HG03025 (cell line): ENCODE results near the gene PCDHGA5.
"Not testable (repeated sequence)": the region's sequence is repeated elsewhere in the genome, so short reads cannot be mapped to it uniquely, and the experiment has no call there.

Source experiments
- ATAC-seq: cut with Tn5 transposase; IDR thresholded peaks from one replicate; pipeline ENCODE4 v1.9.1; 2021; ENCODE audit warnings: mild to moderate bottlenecking, moderate library complexity; ENCODE audit not compliant: unreplicated experiment, low FRiP score

The PCDHGA5 gene

DNA sequence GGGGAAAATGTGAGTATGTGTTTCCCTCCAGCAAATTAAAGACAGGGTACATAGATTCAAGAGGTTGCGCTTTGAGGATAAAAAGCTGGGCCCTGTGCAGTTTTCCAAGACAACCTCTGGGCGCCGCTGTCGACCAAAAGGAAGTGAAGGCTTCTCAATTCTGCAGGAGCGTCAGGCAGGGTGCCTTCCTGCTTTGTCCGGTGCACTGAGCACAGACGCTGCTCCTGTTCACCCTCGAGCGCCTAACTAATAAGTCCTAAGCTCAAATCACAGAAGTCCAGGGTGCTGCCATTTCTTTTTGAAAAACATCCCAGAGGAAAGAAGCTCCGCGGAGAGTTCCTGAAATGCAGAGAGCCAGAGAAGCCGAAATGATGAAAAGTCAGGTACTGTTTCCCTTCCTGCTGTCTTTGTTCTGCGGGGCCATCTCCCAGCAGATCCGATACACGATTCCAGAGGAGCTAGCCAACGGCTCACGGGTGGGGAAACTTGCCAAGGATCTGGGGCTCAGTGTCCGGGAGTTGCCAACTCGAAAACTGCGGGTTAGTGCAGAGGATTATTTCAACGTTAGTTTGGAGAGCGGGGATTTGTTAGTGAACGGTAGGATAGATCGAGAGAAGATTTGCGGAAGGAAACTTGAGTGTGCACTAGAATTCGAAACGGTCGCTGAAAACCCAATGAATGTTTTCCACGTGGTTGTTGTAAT lies 13.9 kb upstream of the PCDHGA5 start, which contains the start of gene PCDHGB1:
Gene PCDHGB1, plus strand, starts transcription at position 183 of the 703 bp plus-strand sequence. Its CDS starts 162 bp downstream, at position 345.
- ATAC-seq = no peak

DNA sequence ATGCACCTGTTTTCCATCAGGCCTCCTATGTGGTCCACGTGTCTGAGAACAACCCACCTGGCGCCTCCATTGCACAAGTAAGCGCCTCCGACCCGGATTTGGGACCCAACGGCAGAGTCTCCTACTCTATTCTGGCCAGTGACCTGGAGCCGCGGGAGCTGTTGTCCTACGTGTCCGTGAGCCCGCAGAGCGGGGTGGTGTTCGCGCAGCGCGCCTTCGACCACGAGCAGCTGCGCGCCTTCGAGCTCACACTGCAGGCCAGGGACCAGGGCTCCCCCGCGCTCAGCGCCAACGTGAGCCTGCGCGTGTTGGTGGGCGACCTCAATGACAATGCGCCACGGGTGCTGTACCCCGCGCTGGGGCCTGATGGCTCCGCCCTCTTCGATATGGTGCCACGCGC lies 12.4 kb upstream of the PCDHGA5 start:
- no peak for ATAC-seq

DNA sequence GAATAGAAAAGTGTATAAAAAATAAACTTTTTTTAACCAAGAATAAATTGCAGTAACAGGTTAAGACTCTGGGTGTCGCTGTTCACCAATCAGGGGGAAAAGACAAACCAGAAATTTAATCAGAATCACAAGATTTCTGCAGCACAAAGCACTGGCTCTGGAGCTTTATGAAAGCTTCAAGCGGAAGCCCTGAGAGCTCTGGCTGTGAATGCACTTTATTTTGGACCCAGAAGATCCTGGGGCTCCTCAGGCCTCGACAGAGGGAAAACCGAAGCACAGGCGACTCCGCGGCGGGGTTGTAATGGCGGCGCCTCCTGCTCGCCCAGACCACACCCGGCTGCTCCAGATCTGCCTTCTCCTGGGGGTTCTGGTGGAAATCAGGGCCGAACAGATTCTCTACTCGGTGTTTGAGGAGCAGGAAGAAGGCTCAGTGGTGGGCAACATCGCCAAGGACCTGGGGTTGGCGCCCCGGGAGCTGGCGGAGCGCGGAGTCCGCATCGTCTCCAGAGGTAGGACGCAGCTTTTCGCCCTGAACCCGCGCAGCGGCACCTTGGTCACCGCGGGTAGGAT lies 9.0 kb upstream of the PCDHGA5 start, which contains the start of gene PCDHGA4:
Gene PCDHGA4, plus strand, starts transcription at position 122 of the 570 bp plus-strand sequence. Its CDS starts 87 bp downstream, at position 209.
- no peak for ATAC-seq

DNA sequence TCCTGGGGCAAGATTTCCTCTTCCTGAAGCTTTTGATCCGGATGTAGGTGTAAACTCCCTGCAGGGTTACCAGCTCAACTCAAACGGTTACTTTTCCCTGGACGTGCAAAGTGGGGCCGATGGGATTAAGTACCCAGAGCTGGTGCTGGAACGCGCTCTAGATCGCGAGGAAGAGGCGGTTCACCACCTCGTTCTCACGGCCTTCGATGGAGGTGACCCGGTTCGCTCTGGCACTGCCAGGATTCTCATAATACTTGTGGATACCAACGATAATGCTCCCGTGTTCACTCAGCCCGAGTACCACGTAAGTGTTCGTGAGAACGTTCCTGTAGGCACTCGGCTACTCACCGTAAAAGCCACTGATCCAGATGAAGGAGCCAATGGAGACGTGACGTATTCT lies 8.3 kb upstream of the PCDHGA5 start:
- no peak for ATAC-seq

DNA sequence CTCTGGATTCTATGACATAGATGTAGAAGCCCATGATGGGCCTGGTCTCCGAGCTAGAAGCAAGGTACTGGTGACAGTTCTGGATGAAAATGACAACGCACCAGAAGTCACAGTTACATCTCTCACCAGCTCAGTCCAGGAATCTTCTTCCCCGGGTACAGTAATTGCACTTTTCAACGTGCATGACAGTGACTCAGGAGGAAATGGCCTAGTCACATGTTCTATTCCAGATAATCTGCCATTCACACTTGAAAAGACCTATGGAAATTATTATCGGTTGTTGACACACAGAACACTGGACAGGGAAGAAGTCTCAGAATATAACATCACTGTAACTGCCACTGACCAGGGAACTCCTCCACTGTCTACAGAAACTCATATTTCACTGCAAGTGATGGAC lies 7.8 kb upstream of the PCDHGA5 start:
- no peak for ATAC-seq

DNA sequence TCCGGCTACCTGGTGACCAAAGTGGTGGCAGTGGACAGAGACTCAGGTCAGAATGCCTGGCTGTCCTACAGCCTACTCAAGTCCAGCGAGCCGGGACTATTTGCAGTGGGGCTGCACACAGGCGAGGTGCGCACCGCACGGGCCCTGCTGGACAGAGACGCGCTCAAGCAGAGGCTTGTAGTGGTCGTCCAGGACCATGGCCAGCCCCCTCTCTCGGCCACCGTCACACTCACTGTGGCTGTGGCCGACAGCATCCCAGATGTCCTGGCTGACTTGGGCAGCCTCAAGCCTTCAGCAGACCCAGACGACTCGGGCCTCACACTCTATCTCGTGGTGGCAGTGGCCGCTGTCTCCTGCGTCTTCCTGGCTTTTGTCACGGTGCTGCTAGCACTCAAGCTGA lies 7.0 kb upstream of the PCDHGA5 start:
- no peak for ATAC-seq

DNA sequence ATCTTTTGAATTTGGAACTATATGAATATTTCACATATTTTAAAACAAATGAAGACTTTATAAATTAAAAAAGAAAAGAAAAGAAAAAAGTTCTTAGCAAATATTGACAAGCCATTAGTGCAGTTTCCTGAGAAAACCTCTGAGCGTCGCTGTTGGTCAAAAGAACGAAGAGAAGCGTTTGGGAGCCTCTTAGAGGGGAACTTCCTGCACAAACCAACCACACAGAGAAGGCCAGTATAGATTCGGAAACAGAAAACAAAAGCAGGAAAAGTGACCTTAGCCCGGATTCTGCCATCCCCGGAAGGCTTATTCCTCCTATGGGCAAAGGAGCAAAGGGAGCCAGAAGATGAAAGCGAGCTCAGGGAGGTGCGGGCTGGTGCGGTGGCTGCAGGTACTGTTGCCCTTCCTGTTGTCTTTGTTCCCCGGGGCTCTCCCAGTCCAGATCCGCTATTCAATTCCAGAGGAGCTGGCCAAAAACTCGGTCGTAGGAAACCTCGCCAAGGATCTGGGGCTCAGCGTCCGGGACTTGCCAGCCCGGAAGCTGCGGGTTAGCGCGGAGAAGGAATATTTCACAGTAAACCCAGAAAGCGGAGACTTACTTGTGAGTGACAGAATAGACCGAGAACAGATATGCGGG lies 4.1 kb upstream of the PCDHGA5 start, which contains the start of gene PCDHGB2:
Gene PCDHGB2, plus strand, starts transcription at position 205 of the 637 bp plus-strand sequence. Its CDS starts 142 bp downstream, at position 347.
- no peak for ATAC-seq

DNA sequence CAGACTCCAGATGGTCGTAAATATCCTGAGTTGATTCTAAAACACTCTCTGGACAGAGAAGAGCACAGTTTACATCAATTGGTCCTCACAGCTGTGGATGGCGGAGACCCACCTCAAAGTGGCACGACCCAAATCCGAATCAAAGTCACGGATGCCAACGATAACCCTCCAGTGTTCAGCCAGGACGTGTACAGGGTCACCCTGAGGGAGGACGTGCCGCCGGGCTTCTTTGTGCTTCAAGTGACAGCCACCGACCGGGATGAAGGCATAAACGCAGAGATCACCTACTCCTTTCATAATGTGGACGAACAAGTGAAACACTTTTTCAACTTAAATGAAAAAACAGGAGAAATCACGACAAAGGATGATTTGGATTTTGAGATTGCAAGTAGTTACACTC lies 3.3 kb upstream of the PCDHGA5 start:
- no peak for ATAC-seq

DNA sequence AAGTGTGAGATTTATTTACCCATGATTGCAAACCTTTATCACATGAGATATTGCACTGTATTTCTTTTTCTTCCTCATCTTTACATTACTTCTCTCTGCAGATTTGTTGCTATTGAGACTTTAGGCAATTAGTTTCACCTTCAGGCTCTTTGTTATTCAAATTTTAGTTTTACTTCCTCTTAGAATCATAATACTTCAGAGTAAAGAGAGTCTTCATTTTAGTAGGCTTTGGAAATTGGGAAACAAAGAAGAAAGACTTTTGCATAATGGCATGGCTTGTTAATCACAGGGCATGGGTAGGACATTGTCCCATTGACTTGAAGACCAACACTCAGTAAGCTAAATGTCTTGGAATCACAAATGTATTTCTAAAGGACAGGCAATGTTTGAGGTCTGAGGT lies 1.2 kb upstream of the PCDHGA5 start:
- ATAC-seq = no peak

DNA sequence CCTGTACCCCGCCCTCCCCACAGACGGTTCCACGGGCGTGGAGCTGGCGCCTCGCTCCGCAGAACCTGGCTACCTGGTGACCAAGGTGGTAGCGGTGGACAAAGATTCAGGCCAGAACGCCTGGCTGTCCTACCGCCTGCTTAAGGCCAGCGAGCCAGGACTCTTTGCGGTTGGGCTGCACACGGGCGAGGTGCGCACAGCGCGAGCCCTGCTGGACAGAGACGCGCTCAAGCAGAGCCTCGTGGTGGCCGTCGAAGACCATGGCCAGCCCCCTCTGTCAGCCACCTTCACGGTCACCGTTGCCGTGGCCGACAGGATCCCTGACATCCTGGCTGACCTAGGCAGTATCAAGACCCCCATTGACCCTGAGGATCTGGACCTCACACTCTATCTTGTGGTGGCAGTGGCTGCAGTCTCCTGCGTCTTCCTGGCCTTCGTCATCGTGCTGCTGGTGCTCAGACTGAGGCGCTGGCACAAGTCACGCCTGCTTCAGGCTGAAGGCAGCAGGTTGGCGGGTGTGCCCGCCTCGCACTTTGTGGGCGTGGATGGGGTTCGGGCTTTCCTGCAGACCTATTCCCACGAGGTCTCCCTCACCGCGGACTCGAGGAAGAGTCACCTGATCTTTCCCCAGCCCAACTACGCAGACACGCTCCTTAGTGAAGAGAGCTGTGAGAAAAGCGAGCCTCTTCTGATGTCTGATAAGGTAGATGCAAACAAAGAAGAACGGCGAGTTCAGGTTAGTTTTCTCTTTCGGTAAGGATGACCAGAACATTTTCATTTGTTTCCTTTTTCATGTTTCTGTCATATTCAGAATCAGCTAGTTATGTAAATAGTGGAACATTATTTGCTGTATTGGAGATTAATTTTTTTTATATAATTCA lies 2.3 kb downstream of the PCDHGA5 start:
- ATAC-seq = no peak

DNA sequence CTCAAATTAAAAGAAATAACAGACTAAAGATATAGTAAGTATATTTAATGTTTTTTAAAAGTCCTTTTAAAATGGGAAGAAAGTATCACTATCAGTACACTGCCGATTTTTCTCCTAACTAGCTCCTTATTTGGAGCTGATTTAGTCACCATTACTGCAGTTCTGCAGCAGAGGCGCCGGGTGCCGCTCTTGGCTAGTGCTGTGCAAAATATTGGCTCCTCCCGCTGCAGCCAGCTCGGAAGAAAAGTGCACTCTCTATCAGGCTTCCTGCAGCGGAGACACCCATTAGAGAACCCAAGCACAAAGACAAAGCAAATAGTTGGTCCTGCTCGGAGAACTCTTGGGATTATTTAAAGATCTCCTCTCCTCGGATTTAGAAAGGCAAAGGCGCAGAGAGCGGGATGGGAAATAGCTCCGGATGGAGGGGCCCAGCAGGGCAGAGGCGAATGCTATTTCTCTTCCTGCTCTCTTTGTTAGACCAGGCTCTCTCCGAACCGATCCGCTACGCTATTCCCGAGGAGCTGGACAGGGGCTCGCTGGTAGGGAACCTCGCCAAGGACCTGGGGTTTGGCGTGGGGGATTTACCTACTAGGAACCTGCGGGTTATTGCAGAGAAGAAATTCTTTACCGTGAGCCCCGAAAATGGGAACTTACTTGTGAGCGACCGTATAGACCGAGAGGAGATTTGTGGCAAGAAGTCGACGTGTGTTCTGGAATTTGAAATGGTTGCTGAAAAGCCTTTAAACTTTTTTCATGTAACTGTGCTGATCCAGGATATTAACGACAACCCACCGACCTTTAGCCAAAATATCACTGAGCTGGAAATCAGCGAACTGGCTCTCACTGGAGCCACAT lies 6.3 kb downstream of the PCDHGA5 start, which contains the start of gene PCDHGB3:
Gene PCDHGB3, plus strand, starts transcription at position 249 of the 855 bp plus-strand sequence. Its CDS starts 153 bp downstream, at position 402.
- peak; percentile 99 for ATAC-seq

DNA sequence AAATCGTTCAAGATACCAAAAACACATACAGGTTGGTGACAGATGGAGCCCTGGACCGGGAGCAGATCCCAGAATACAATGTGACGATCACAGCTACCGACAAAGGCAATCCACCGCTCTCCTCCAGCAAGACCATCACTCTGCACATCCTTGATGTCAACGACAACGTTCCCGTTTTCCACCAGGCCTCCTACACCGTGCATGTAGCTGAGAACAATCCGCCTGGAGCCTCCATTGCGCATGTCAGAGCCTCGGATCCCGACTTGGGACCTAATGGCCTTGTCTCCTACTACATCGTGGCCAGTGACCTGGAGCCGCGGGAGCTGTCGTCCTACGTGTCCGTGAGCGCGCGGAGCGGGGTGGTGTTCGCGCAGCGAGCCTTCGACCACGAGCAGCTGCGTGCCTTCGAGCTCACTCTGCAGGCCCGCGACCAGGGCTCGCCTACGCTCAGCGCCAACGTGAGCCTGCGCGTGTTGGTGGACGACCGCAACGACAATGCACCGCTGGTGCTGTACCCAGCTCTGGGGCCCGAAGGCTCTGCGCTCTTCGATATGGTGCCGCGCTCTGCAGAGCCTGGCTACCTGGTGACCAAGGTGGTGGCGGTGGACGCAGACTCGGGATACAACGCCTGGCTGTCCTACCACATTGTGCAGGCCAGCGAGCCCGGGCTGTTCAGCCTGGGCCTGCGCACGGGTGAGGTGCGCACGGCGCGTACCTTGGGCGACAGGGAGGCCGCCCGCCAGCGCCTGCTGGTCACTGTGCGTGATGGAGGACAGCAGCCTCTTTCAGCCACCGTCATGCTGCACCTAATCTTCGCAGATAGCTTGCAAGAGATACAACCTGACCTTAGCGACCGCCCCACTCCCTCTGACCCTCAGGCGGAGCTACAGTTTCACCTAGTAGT lies 7.9 kb downstream of the PCDHGA5 start:
- no peak for ATAC-seq

DNA sequence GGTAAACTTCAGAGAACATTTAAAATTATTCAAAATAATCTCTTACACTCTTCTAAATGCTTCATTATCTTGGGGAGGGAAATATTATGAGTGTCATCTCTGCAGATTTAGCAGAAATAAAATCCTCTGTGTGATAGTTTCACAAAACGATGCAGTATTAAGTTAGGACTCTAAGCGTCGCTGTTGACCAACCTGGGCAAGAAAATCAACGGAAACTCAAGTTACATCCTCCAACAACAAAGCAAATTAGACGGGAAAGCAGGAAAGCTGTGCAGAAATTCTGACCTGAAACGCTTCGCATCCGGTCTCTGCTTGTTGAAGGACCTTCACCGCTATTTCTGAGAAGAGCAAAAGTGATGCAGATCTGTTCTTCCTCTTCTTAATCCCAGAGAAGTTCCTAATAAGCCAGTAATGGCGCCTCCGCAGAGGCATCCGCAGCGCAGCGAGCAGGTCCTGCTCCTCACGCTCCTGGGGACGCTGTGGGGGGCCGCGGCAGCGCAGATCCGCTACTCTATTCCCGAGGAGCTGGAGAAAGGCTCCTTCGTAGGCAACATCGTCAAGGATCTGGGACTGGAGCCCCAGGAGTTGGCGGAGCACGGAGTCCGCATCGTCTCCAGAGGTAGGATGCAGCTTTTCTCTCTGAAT lies 9.8 kb downstream of the PCDHGA5 start, which contains the start of gene PCDHGA6:
Gene PCDHGA6, plus strand, starts transcription at position 219 of the 645 bp plus-strand sequence. Its CDS starts 193 bp downstream, at position 412.
- ATAC-seq = no peak

DNA sequence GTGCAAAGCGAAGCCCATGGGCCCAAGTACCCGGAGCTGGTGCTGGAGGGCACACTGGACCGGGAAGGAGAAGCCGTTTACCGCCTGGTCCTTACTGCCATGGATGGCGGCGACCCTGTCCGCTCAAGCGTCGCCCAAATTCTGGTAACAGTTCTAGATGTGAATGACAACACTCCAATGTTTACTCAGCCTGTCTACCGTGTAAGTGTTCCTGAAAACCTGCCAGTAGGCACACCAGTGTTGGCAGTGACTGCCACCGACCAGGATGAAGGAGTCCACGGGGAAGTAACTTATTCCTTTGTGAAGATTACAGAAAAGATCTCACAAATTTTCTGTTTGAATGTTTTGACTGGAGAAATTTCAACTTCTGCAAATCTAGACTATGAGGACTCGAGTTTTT lies 10.7 kb downstream of the PCDHGA5 start:
- ATAC-seq = no peak

DNA sequence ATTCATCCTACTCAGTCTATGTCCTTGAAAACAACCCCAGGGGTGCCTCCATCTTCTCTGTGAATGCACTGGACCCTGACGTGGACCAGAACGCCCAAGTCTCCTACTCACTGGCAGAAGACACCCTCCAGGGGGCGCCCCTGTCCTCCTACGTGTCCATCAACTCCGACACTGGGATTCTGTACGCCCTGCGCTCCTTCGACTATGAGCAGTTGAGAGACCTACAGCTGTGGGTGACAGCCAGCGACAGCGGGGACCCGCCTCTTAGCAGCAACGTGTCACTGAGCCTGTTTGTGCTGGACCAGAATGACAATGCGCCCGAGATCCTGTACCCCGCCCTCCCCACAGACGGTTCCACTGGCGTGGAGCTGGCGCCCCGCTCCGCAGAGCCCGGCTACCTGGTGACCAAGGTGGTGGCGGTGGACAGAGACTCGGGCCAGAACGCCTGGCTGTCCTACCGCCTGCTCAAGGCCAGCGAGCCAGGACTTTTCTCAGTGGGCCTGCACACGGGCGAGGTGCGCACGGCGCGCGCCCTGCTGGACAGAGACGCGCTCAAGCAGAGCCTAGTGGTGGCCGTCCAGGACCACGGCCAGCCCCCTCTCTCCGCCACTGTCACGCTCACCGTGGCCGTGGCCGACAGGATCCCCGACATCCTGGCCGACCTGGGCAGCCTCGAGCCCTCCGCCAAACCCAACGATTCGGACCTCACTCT lies 11.6 kb downstream of the PCDHGA5 start:
- not testable (repeated sequence) for ATAC-seq

DNA sequence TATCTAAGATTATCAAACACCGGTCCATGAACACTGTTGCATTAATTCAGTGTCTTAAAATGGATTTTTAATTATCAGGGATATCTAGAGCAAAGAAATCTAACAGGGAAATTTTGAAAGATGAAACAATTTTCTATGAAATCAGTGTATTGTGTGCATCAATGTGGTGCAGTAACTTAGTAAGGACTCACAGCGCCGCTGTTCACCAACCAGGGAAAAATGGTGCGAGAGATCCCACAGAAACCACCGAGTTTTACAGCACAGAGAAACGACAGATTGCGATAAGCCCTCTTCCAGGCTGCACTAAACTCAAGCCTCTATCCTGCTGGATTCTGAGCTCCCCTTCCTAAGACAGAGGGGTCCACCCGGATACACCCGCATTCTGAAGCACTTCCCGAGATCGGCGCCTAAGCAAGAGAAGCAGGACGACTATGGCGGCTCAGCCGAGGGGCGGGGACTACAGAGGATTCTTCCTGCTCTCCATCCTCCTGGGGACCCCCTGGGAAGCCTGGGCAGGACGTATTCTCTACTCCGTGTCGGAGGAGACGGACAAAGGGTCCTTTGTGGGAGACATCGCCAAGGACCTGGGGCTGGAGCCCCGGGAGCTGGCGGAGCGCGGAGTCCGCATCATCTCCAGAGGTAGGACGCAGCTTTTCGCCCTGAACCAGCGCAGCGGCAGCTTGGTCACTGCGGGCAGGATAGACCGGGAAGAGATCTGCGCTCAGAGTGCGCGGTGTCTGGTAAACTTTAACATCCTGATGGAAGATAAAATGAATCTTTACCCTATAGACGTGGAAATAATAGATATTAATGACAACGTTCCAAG lies 18.7 kb downstream of the PCDHGA5 start, which contains the start of gene PCDHGA7:
Gene PCDHGA7, plus strand, starts transcription at position 274 of the 826 bp plus-strand sequence. Its CDS starts 158 bp downstream, at position 432.
- no peak for ATAC-seq
